Neural progenitor cell (in vitro differentiated cells): ENCODE measurements around the gene TENM3. TPM values are rescaled to one million over a fixed set of nuclear protein-coding genes. Genes with fewer than 3 reads are reported as not detected.

Source experiments
- DNase-seq: peaks from one replicate; pipeline ENCODE4 v3.0.0-alpha.2; 2016; ENCODE audit warnings: low spot score
- H2AFZ ChIP-seq: fragments of 200-600 bp; sonication (generic); replicated peaks from 2 replicates; pipeline ENCODE4 v1.6.1; 2016; ENCODE audit warnings: antibody characterized with exemption
- H3F3A ChIP-seq: fragments of 200-600 bp; sonication (generic); 2 replicates; pipeline ENCODE4 v1.6.1; 2016; ENCODE audit warnings: antibody characterized with exemption, low read depth
- H3K27ac ChIP-seq: fragments of 200-600 bp; sonication (generic); 2 replicates; pipeline ENCODE4 v1.5.1; 2016; ENCODE audit warnings: mild to moderate bottlenecking
- H3K27me3 ChIP-seq: fragments of 200-600 bp; sonication (generic); 2 replicates; pipeline ENCODE4 v1.6.1; 2016; ENCODE audit warnings: mild to moderate bottlenecking, moderate library complexity
- H3K36me3 ChIP-seq: fragments of 200-600 bp; sonication (generic); 2 replicates; pipeline ENCODE4 v1.5.1; 2016
- H3K4me1 ChIP-seq: fragments of 200-600 bp; sonication (generic); 2 replicates; pipeline ENCODE4 v1.6.1; 2016; ENCODE audit warnings: mixed run types
- H3K4me2 ChIP-seq: fragments of 200-600 bp; sonication (generic); 2 replicates; pipeline ENCODE4 v1.6.1; 2016
- H3K4me3 ChIP-seq: fragments of 200-600 bp; sonication (generic); 2 replicates; pipeline ENCODE4 v1.5.1; 2016
- H3K79me2 ChIP-seq: fragments of 200-600 bp; sonication (generic); 2 replicates; pipeline ENCODE4 v1.6.1; 2016; ENCODE audit warnings: low read depth
- H3K9ac ChIP-seq: fragments of 200-600 bp; sonication (generic); 2 replicates; pipeline ENCODE4 v1.6.1; 2016
- H3K9me3 ChIP-seq: fragments of 200-600 bp; sonication (generic); 2 replicates; pipeline ENCODE4 v1.5.1; 2016; ENCODE audit warnings: low read depth
- H4K20me1 ChIP-seq: fragments of 200-600 bp; sonication (generic); 2 replicates; pipeline ENCODE4 v1.6.1; 2016; ENCODE audit warnings: low read depth
- H3K27ac Mint-ChIP-seq: 3 replicates; pipeline ENCODE4 v1.8.0; 2021; ENCODE audit warnings: mixed read lengths
- H3K27me3 Mint-ChIP-seq: 2 replicates; pipeline ENCODE4 v1.8.0; 2022; ENCODE audit warnings: low read depth, mild to moderate bottlenecking, inconsistent platforms, moderate library complexity, mixed read lengths; ENCODE audit not compliant: insufficient read depth
- H3K36me3 Mint-ChIP-seq: 3 replicates; pipeline ENCODE4 v1.8.0; 2021; ENCODE audit warnings: mixed read lengths
- H3K4me1 Mint-ChIP-seq: 3 replicates; pipeline ENCODE4 v1.8.0; 2021; ENCODE audit warnings: mixed read lengths
- H3K4me3 Mint-ChIP-seq: 3 replicates; pipeline ENCODE4 v1.8.0; 2021; ENCODE audit warnings: mild to moderate bottlenecking, moderate library complexity, mixed read lengths
- H3K9me3 Mint-ChIP-seq: 3 replicates; pipeline ENCODE4 v1.8.0; 2020; ENCODE audit warnings: mixed read lengths
- EZH2 ChIP-seq: fragments of 200-600 bp; sonication (generic); IDR thresholded peaks from 2 replicates; pipeline ENCODE4 v1.6.1; 2017; ENCODE audit warnings: antibody characterized with exemption, mild to moderate bottlenecking, moderate library complexity
- EZH2phosphoT487 ChIP-seq: fragments of 200-600 bp; sonication (generic); IDR thresholded peaks from 2 replicates; pipeline ENCODE4 v1.6.1; 2017; ENCODE audit warnings: antibody characterized with exemption
- total RNA-seq: library from RNA; depleted of rRNA; stranded (reverse); fragments of >200 nt; gene quantifications from 2 replicates; pipeline ENCODE4 v1.2.3, GENCODE V29; 2015; ENCODE audit warnings: low replicate concordance
- TF ChIP-seq, protein P1 (sequence below): fragments of 200-600 bp; sonication (generic); IDR thresholded peaks from 2 replicates; pipeline ENCODE4 v1.5.1; 2017; ENCODE audit warnings: antibody characterized with exemption, mild to moderate bottlenecking

Gene TENM3
- total RNA-seq, 1 donor from 2014 or later = 78.7 TPM

DNA sequence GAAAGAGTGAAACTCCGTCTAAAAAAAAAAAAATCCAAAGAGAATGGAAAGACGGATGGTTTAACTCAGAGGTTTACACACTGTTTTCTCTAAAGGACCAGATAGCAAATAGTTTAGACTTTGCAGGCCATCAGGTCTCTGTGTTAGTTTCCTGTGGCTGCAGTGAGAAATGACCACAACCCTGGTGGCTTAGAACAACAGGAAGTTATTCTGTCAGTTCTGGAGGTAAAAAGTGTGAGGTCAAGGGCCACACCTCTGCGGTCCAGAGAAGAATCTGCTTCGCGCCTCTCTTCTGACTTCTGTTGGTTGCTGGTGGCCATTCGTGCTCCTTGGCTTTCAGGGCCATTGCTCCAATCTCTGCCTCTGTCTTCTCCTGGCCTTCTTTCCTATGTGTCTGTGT is 76.9 kb downstream of the TENM3 start:
- Histone ChIP-seq H2AFZ (no peak overlapping the region), H3K27me3 (no peaks in the 10 kb centered on the region), H3K4me2 (no peak overlapping the region), H3K4me1 (peaks cover 16% of the 10 kb centered on the region), H3K9me3 (peaks cover 3% of the 10 kb centered on the region), H3K4me3 (no peak overlapping the region), H3K9ac (no peak overlapping the region), H4K20me1 (no peaks in the 10 kb centered on the region), H3F3A (peaks cover 13% of the 10 kb centered on the region), H3K27ac (no peak overlapping the region), H3K79me2 (no peaks in the 10 kb centered on the region), H3K36me3 (peaks cover 3% of the 10 kb centered on the region)
- Mint-ChIP-seq H3K4me3 (no peak overlapping the region), H3K27me3 (peaks cover 2% of the 10 kb centered on the region), H3K36me3 (peaks cover 55% of the 10 kb centered on the region), H3K9me3 (peaks cover 23% of the 10 kb centered on the region), H3K4me1 (peaks cover 10% of the 10 kb centered on the region), H3K27ac (no peak overlapping the region)
- TF ChIP-seq EZH2phosphoT487 = no peak
- DNase-seq = no peak

DNA sequence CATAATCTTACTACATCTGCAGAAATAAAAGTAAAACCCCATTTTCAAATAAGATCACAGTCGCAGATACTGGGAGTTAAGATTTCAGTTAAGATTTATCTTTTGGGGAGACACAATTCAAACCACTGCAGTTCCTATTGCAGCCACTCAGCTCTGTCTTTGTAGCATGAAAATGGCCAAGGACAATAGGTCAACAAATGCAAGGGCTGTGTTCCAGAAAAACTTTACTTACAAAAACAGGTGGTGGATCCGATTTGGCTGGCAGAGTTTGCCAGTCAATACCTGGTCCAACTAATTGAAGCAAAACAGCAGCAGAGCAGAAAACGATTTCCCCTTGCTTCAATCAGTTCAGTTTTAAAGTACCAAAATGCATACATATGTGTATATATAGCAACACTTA is 77.4 kb downstream of the TENM3 start:
- Mint-ChIP-seq H3K27ac (no peak overlapping the region), H3K4me1 (peaks cover 10% of the 10 kb centered on the region), H3K27me3 (peaks cover 2% of the 10 kb centered on the region), H3K4me3 (no peak overlapping the region), H3K9me3 (peaks cover 21% of the 10 kb centered on the region), H3K36me3 (peaks cover 54% of the 10 kb centered on the region)
- TF ChIP-seq EZH2 (no peak), EZH2phosphoT487 (no peak)
- TF ChIP-seq, protein P1, sequence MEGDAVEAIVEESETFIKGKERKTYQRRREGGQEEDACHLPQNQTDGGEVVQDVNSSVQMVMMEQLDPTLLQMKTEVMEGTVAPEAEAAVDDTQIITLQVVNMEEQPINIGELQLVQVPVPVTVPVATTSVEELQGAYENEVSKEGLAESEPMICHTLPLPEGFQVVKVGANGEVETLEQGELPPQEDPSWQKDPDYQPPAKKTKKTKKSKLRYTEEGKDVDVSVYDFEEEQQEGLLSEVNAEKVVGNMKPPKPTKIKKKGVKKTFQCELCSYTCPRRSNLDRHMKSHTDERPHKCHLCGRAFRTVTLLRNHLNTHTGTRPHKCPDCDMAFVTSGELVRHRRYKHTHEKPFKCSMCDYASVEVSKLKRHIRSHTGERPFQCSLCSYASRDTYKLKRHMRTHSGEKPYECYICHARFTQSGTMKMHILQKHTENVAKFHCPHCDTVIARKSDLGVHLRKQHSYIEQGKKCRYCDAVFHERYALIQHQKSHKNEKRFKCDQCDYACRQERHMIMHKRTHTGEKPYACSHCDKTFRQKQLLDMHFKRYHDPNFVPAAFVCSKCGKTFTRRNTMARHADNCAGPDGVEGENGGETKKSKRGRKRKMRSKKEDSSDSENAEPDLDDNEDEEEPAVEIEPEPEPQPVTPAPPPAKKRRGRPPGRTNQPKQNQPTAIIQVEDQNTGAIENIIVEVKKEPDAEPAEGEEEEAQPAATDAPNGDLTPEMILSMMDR = no peak
- H4K20me1 ChIP-seq = no peaks in the 10 kb centered on the region
- no peak for DNase-seq
- H3K9ac ChIP-seq = no peak overlapping the region
- no peak overlapping the region for H3K4me2 ChIP-seq
- H3K27ac ChIP-seq = no peak overlapping the region
- peaks cover 13% of the 10 kb centered on the region for H3F3A ChIP-seq
- no peaks in the 10 kb centered on the region for H3K79me2 ChIP-seq
- peaks cover 21% of the 10 kb centered on the region for H3K4me1 ChIP-seq
- no peak overlapping the region for H3K4me3 ChIP-seq
- no peaks in the 10 kb centered on the region for H3K9me3 ChIP-seq
- H2AFZ ChIP-seq = no peak overlapping the region
- H3K27me3 ChIP-seq = no peaks in the 10 kb centered on the region
- no peaks in the 10 kb centered on the region for H3K36me3 ChIP-seq

DNA sequence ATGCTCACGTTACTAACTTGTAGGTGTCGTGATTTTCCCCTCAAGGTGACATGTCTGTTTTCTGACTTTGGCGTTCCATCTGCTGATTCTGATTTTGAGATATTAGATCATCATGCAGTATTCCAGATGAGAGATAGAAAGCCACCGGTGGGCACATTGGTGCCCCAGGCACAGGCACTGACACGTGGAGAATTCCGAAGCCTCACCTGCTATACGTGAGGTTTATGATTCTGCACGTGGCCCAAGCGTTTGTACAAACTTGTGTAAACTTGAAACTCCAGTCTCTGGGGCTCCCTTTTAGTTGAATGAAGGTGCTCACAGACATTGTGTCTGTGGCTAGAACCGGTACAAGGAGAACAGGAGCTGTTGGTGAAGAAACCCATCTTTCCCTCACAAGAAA is 81.1 kb downstream of the TENM3 start:
- H3K27me3 Mint-ChIP-seq = no peaks in the 10 kb centered on the region
- Histone ChIP-seq H3K4me1 (peaks cover 21% of the 10 kb centered on the region), H2AFZ (no peak overlapping the region), H3K4me3 (no peak overlapping the region), H3K36me3 (no peaks in the 10 kb centered on the region), H3K4me2 (no peak overlapping the region), H3K79me2 (no peaks in the 10 kb centered on the region), H3K9me3 (no peaks in the 10 kb centered on the region), H4K20me1 (no peaks in the 10 kb centered on the region), H3K27me3 (no peaks in the 10 kb centered on the region), H3K9ac (no peak overlapping the region), H3K27ac (no peak overlapping the region), H3F3A (peaks cover 13% of the 10 kb centered on the region)
- H3K27ac Mint-ChIP-seq = no peak overlapping the region
- no peak for DNase-seq
- peaks cover 5% of the 10 kb centered on the region for H3K9me3 Mint-ChIP-seq
- peaks cover 62% of the 10 kb centered on the region for H3K36me3 Mint-ChIP-seq
- H3K4me1 Mint-ChIP-seq = peaks cover 9% of the 10 kb centered on the region
- TF ChIP-seq, protein P1 = no peak
- no peak for TF ChIP-seq EZH2phosphoT487
- TF ChIP-seq EZH2 = no peak
- H3K4me3 Mint-ChIP-seq = no peak overlapping the region

DNA sequence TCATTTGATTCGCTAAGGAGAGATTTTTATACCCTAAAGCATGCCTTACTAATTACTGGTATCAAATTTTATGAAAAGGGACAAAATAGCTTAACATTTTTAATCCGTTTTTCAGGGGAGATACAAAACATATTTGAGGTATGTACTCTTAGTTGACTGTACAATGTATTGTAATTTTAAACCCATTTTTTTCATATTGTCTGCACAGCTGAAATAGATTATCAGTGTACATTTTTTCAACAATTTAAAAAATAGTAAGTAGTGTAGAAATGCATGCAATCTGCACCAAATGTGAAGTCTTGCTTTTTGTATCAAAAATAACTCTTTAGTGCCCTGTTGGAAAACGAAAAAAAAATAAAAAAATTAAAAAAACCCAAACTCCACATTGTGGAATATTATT is 82.2 kb downstream of the TENM3 start:
- H4K20me1 ChIP-seq = no peaks in the 10 kb centered on the region
- TF ChIP-seq EZH2phosphoT487 (no peak), EZH2 (no peak)
- TF ChIP-seq, protein P1 = no peak
- no peak overlapping the region for H3K4me2 ChIP-seq
- no peaks in the 10 kb centered on the region for H3K27me3 Mint-ChIP-seq
- no peaks in the 10 kb centered on the region for H3K9me3 ChIP-seq
- no peak overlapping the region for H3K9ac ChIP-seq
- H3K4me1 ChIP-seq = peaks cover 21% of the 10 kb centered on the region
- peak overlapping the region; percentile 29 for H3K27ac ChIP-seq
- H3K79me2 ChIP-seq = no peaks in the 10 kb centered on the region
- H3K4me3 Mint-ChIP-seq = no peak overlapping the region
- peaks cover 69% of the 10 kb centered on the region for H3K36me3 Mint-ChIP-seq
- peaks cover 11% of the 10 kb centered on the region for H3K9me3 Mint-ChIP-seq
- DNase-seq = no peak
- peaks cover 13% of the 10 kb centered on the region for H3F3A ChIP-seq
- H3K36me3 ChIP-seq = no peaks in the 10 kb centered on the region
- no peak overlapping the region for H3K4me3 ChIP-seq
- H2AFZ ChIP-seq = no peak overlapping the region
- no peak overlapping the region for H3K27ac Mint-ChIP-seq
- H3K4me1 Mint-ChIP-seq = peaks cover 8% of the 10 kb centered on the region
- H3K27me3 ChIP-seq = no peaks in the 10 kb centered on the region
